ENCODE data around the gene NOL9.
A peak's percentile ranks its signal among the peaks of the same experiment; 100 is the strongest.

The NOL9 gene

DNA sequence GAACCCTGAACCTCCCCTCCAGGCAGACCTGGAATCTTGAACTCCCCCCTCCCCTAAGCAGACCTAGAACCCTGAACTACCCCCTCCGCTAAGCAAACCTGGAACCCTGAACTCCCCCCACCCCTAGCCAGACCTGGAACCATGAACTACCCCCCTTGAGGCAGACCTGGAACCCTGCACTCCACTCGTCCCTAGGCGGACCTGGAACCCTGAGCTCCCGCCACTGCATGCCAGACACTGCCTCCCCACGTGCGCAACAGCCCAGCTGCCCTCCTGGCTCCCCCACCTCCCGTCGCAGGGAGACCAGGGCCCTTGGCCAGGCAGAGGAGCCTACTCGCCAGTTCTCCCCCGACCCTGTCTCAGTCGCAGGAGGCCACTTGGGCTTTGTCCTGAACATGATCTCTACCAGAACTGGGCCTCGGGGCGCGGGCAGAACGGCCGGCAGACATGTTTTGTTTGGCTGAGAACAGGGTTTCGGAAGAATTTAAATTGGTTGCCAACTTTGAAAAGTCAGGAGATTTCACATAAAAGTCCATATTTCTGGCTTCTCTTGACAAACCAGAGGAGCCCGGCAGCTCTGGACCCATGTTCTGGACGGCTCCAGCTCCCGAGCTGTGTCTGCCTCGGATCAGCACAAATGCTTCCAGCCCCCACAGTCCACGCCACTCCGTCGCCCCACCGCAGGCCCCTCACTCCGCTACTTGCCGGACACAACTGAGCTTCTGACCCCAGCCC lies 53.6 kb downstream of the NOL9 start:
- peak overlapping the region; percentile 75 for H3K14ac ChIP-seq (ENCODE audit: low read length)
- no peak overlapping the region for H4K91ac ChIP-seq (ENCODE audit: low read depth, low read length, poor library complexity)
- no peaks in the 10 kb centered on the region for H3K9me3 ChIP-seq (replicated peaks in 1 of 2; ENCODE audit: control insufficient read depth in 2 of 2, insufficient read depth in 1 of 2, low read depth in 1 of 2, low read length in 2 of 2)
- no peak overlapping the region for H2AFZ ChIP-seq (ENCODE audit: low read length)
- no peak for DNase-seq (ENCODE audit: low spot score)
- no CpG with 5 or more reads among the region's 27 CpGs for WGBS, 2 donors (ENCODE audit: extremely low coverage in 2 of 2, insufficient read length in 2 of 2, insufficient replicate concordance in 1 of 2)
- peaks cover 16 to 37% of the 10 kb centered on the region in 2 donors for H3K4me1 ChIP-seq (ENCODE audit: control insufficient read depth in 2 of 2, insufficient read depth in 1 of 2, low read depth in 1 of 2, low read length in 2 of 2)
- no peak overlapping the region for H2BK15ac ChIP-seq (ENCODE audit: low read length)
- peak overlapping the region; percentile 90 for H3K23ac ChIP-seq (ENCODE audit: low read depth, low read length, poor library complexity)
- peak overlapping the region; percentile 76 for H2AK5ac ChIP-seq (ENCODE audit: low read depth, low read length)
- H3K27ac ChIP-seq (replicated peaks; ENCODE audit: low read length), result no peak overlapping the region
- H3K36me3 ChIP-seq (replicated peaks in 1 of 2; ENCODE audit: control insufficient read depth in 2 of 2, insufficient read depth in 2 of 2, low read length in 2 of 2), result no peaks in the 10 kb centered on the region
- H2BK12ac ChIP-seq (ENCODE audit: low read length), result peak overlapping the region; percentile 85
- peaks cover 0 to 21% (median 13%) of the 10 kb centered on the region in 3 experiments for H3K27me3 ChIP-seq (ENCODE audit: control insufficient read depth in 3 of 3, insufficient read depth in 3 of 3, low read depth in 1 of 3, low read length in 3 of 3)
- H3K79me1 ChIP-seq (ENCODE audit: low read depth, low read length), result no peaks in the 10 kb centered on the region
- H3K18ac ChIP-seq (ENCODE audit: low read length), result peak overlapping the region; percentile 44
- no peak overlapping the region for H3K4ac ChIP-seq (ENCODE audit: low read length)
- peak overlapping the region; percentile 77 for H2BK5ac ChIP-seq (ENCODE audit: low read length)
- no peak overlapping the region for H3K4me3 ChIP-seq (ENCODE audit: low read length in 2 of 2)
- H4K8ac ChIP-seq (ENCODE audit: low read depth, low read length), result no peak overlapping the region
- H3K9ac ChIP-seq (ENCODE audit: low read depth, low read length, poor library complexity), result peak overlapping the region; percentile 72
- H3K4me2 ChIP-seq (ENCODE audit: insufficient read depth, low read length, poor library complexity, severe bottlenecking), result no peak overlapping the region
- no peak overlapping the region for H2BK120ac ChIP-seq (ENCODE audit: low read depth, low read length)

GRCh38 chr1:6499296-6499695 lies 55.0 kb downstream of the NOL9 start:
- Histone ChIP-seq H3K79me1 (ENCODE audit: low read depth, low read length) (no peaks in the 10 kb centered on the region), H4K91ac (ENCODE audit: low read depth, low read length, poor library complexity) (no peak overlapping the region), H4K8ac (ENCODE audit: low read depth, low read length) (no peak overlapping the region), H3K4me3 (ENCODE audit: low read length in 2 of 2) (no peak overlapping the region), H3K9me3 (replicated peaks in 1 of 2; ENCODE audit: control insufficient read depth in 2 of 2, insufficient read depth in 1 of 2, low read depth in 1 of 2, low read length in 2 of 2) (no peaks in the 10 kb centered on the region), H2BK5ac (ENCODE audit: low read length) (no peak overlapping the region), H3K27ac (replicated peaks; ENCODE audit: low read length) (no peak overlapping the region), H3K36me3 (replicated peaks in 1 of 2; ENCODE audit: control insufficient read depth in 2 of 2, insufficient read depth in 2 of 2, low read length in 2 of 2) (no peaks in the 10 kb centered on the region), H3K27me3 (ENCODE audit: control insufficient read depth in 3 of 3, insufficient read depth in 3 of 3, low read depth in 1 of 3, low read length in 3 of 3) (peaks cover 0 to 21% (median 16%) of the 10 kb centered on the region in 3 experiments), H3K9ac (ENCODE audit: low read depth, low read length, poor library complexity) (no peak overlapping the region), H3K14ac (ENCODE audit: low read length) (no peak overlapping the region), H2AFZ (ENCODE audit: low read length) (peak overlapping the region; percentile 85), H3K4ac (ENCODE audit: low read length) (no peak overlapping the region), H3K23ac (ENCODE audit: low read depth, low read length, poor library complexity) (no peak overlapping the region), H2AK5ac (ENCODE audit: low read depth, low read length) (peak overlapping the region; percentile 66), H2BK12ac (ENCODE audit: low read length) (no peak overlapping the region), H2BK120ac (ENCODE audit: low read depth, low read length) (no peak overlapping the region), H2BK15ac (ENCODE audit: low read length) (peak overlapping the region; percentile 91), H3K18ac (ENCODE audit: low read length) (no peak overlapping the region), H3K4me1 (ENCODE audit: control insufficient read depth in 2 of 2, insufficient read depth in 1 of 2, low read depth in 1 of 2, low read length in 2 of 2) (peaks cover 17 to 36% of the 10 kb centered on the region in 2 donors), H3K4me2 (ENCODE audit: insufficient read depth, low read length, poor library complexity, severe bottlenecking) (no peak overlapping the region)
- no peak for DNase-seq (ENCODE audit: low spot score)
- WGBS, 2 donors (ENCODE audit: extremely low coverage in 2 of 2, insufficient read length in 2 of 2, insufficient replicate concordance in 1 of 2), result no CpG with 5 or more reads among the region's 4 CpGs

DNA sequence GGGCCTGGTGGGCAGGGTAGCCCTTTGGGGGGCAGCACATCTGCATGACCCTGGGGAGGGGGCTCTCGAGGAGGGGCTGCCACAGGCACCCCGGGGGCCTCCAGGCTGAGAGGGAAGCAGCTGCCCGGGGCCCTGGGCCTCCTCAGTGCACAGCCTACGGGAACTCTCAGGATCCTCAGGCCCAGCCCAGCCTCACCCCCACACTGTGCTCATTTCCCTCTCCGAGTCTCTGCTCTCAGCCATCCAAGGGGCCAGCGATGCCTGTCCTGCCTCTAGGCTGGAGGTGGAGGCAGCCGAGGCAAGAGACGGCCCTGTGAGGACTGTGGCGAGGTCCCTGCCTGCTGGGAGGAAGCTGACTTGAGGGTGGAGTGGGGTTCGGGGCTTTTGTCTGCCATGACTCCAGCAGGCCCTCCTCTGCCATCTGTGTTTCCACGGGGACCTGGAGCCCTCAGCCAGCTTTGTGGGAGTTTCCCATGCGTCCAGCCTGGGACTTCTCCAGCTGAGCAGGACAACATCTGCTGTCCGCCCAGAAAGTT lies 55.7 kb downstream of the NOL9 start:
- Histone ChIP-seq H3K14ac (ENCODE audit: low read length) (no peak overlapping the region), H4K8ac (ENCODE audit: low read depth, low read length) (no peak overlapping the region), H3K4me2 (ENCODE audit: insufficient read depth, low read length, poor library complexity, severe bottlenecking) (no peak overlapping the region), H2BK15ac (ENCODE audit: low read length) (peak overlapping the region; percentile 91), H2BK5ac (ENCODE audit: low read length) (peak overlapping the region; percentile 85), H3K79me1 (ENCODE audit: low read depth, low read length) (no peaks in the 10 kb centered on the region), H3K4me3 (ENCODE audit: low read length in 2 of 2) (no peak overlapping the region), H3K4me1 (ENCODE audit: control insufficient read depth in 2 of 2, insufficient read depth in 1 of 2, low read depth in 1 of 2, low read length in 2 of 2) (peaks cover 17 to 36% of the 10 kb centered on the region in 2 donors), H3K23ac (ENCODE audit: low read depth, low read length, poor library complexity) (peak overlapping the region; percentile 77), H3K4ac (ENCODE audit: low read length) (peak overlapping the region; percentile 87), H2BK120ac (ENCODE audit: low read depth, low read length) (no peak overlapping the region), H3K27me3 (ENCODE audit: control insufficient read depth in 3 of 3, insufficient read depth in 3 of 3, low read depth in 1 of 3, low read length in 3 of 3) (peaks cover 0 to 21% (median 16%) of the 10 kb centered on the region in 3 experiments), H2BK12ac (ENCODE audit: low read length) (peak overlapping the region; percentile 46), H2AFZ (ENCODE audit: low read length) (peak overlapping the region; percentile 85), H2AK5ac (ENCODE audit: low read depth, low read length) (peak overlapping the region; percentile 66), H3K9ac (ENCODE audit: low read depth, low read length, poor library complexity) (peak overlapping the region; percentile 55), H3K36me3 (replicated peaks in 1 of 2; ENCODE audit: control insufficient read depth in 2 of 2, insufficient read depth in 2 of 2, low read length in 2 of 2) (no peaks in the 10 kb centered on the region), H3K27ac (replicated peaks; ENCODE audit: low read length) (no peak overlapping the region), H3K9me3 (replicated peaks in 1 of 2; ENCODE audit: control insufficient read depth in 2 of 2, insufficient read depth in 1 of 2, low read depth in 1 of 2, low read length in 2 of 2) (no peaks in the 10 kb centered on the region), H3K18ac (ENCODE audit: low read length) (peak overlapping the region; percentile 96), H4K91ac (ENCODE audit: low read depth, low read length, poor library complexity) (no peak overlapping the region)
- no CpG with 5 or more reads among the region's 13 CpGs for WGBS, 2 donors (ENCODE audit: extremely low coverage in 2 of 2, insufficient read length in 2 of 2, insufficient replicate concordance in 1 of 2)
- DNase-seq (ENCODE audit: low spot score), result no peak

- no CpG with 5 or more reads among the region's 20 CpGs for WGBS, 2 donors (ENCODE audit: extremely low coverage in 2 of 2, insufficient read length in 2 of 2, insufficient replicate concordance in 1 of 2)
Observed at GRCh38 chr1:6497867-6498575, 56.3 kb downstream of the NOL9 start.

More at GRCh38 chr1:6497867-6498575, 56.3 kb downstream of the NOL9 start:
- no peak overlapping the region for H2BK120ac ChIP-seq (ENCODE audit: low read depth, low read length)
- H3K4ac ChIP-seq (ENCODE audit: low read length), result no peak overlapping the region
- H3K18ac ChIP-seq (ENCODE audit: low read length), result peak overlapping the region; percentile 96
- no peaks in the 10 kb centered on the region for H3K36me3 ChIP-seq (replicated peaks in 1 of 2; ENCODE audit: control insufficient read depth in 2 of 2, insufficient read depth in 2 of 2, low read length in 2 of 2)
- peak overlapping the region; percentile 66 for H2AK5ac ChIP-seq (ENCODE audit: low read depth, low read length)
- peak overlapping the region; percentile 77 for H3K23ac ChIP-seq (ENCODE audit: low read depth, low read length, poor library complexity)
- peak overlapping the region; percentile 62 to 91 for H3K4me3 ChIP-seq (ENCODE audit: low read length in 2 of 2)
- peaks cover 0 to 21% (median 16%) of the 10 kb centered on the region in 3 experiments for H3K27me3 ChIP-seq (ENCODE audit: control insufficient read depth in 3 of 3, insufficient read depth in 3 of 3, low read depth in 1 of 3, low read length in 3 of 3)
- no peak for DNase-seq (ENCODE audit: low spot score)
- H4K8ac ChIP-seq (ENCODE audit: low read depth, low read length), result no peak overlapping the region
- H3K9me3 ChIP-seq (replicated peaks in 1 of 2; ENCODE audit: control insufficient read depth in 2 of 2, insufficient read depth in 1 of 2, low read depth in 1 of 2, low read length in 2 of 2), result no peaks in the 10 kb centered on the region
- H4K91ac ChIP-seq (ENCODE audit: low read depth, low read length, poor library complexity), result no peak overlapping the region
- H2AFZ ChIP-seq (ENCODE audit: low read length), result peak overlapping the region; percentile 99
- H3K27ac ChIP-seq (replicated peaks; ENCODE audit: low read length), result no peak overlapping the region
- no peak overlapping the region for H2BK5ac ChIP-seq (ENCODE audit: low read length)
- peak overlapping the region; percentile 84 for H3K4me2 ChIP-seq (ENCODE audit: insufficient read depth, low read length, poor library complexity, severe bottlenecking)
- H3K4me1 ChIP-seq (ENCODE audit: control insufficient read depth in 2 of 2, insufficient read depth in 1 of 2, low read depth in 1 of 2, low read length in 2 of 2), result peaks cover 17 to 36% of the 10 kb centered on the region in 2 donors
- H2BK12ac ChIP-seq (ENCODE audit: low read length), result peak overlapping the region; percentile 46
- peak overlapping the region; percentile 91 for H2BK15ac ChIP-seq (ENCODE audit: low read length)
- peak overlapping the region; percentile 80 for H3K9ac ChIP-seq (ENCODE audit: low read depth, low read length, poor library complexity)
- no peaks in the 10 kb centered on the region for H3K79me1 ChIP-seq (ENCODE audit: low read depth, low read length)
- peak overlapping the region; percentile 78 for H3K14ac ChIP-seq (ENCODE audit: low read length)

All from neuronal stem cell (in vitro differentiated cells).